WTC11 (cell line): ENCODE data around the gene ABI3. TPM values are rescaled to one million over a fixed set of nuclear protein-coding genes. Genes with fewer than 3 reads are reported as not detected.
"Not testable (repeated sequence)": the region's sequence is repeated elsewhere in the genome, so short reads cannot be mapped to it uniquely, and the experiment has no call there.

Experiments
- ATAC-seq: fragments of 200-7000 bp; cut with Tn5 transposase; 2 replicates; pipeline ENCODE4 v1.10.0; 2021; ENCODE audit warnings: mild to moderate bottlenecking, moderate library complexity
- CTCF ChIA-PET: fragments of 300-600 bp; sonication (Branson Sonifier 250); formaldehyde crosslinking; loops from one replicate; lab custom pipeline; 2021; ENCODE audit warnings: antibody characterized with exemption; lab: Charles Lee
- POLR2A ChIA-PET: fragments of 350-600 bp; sonication (Branson Sonifier 250); formaldehyde crosslinking; loops from one replicate; lab custom pipeline; 2021; ENCODE audit warnings: antibody characterized with exemption; lab: Charles Lee
- DNase-seq: peaks from one replicate; pipeline ENCODE4 v3.0.0; 2021; ENCODE audit warnings: low spot score
- H3K27ac Mint-ChIP-seq: 2 replicates; pipeline ENCODE4 v1.8.0; 2021; ENCODE audit warnings: mixed read lengths
- H3K27me3 Mint-ChIP-seq: 2 replicates; pipeline ENCODE4 v1.8.0; 2021; ENCODE audit warnings: low read depth, mild to moderate bottlenecking, moderate library complexity, mixed read lengths
- H3K36me3 Mint-ChIP-seq: 2 replicates; pipeline ENCODE4 v1.8.0; 2021; ENCODE audit warnings: mixed read lengths
- H3K4me1 Mint-ChIP-seq: 2 replicates; pipeline ENCODE4 v1.8.0; 2022; ENCODE audit warnings: mixed read lengths
- H3K4me3 Mint-ChIP-seq: 2 replicates; pipeline ENCODE4 v1.8.0; 2021; ENCODE audit warnings: mild to moderate bottlenecking, moderate library complexity, mixed read lengths
- H3K9me3 Mint-ChIP-seq: 2 replicates; pipeline ENCODE4 v1.8.0; 2021; ENCODE audit warnings: mixed read lengths
- ATF2 ChIP-seq: sonication (generic); formaldehyde crosslinking; IDR thresholded peaks from 2 replicates; pipeline ENCODE4 v1.8.1; 2022; ENCODE audit warnings: low read depth, missing genetic modification reagents, borderline replicate concordance
- ATF6 ChIP-seq: sonication (generic); formaldehyde crosslinking; IDR thresholded peaks from 2 replicates; pipeline ENCODE4 v1.8.1; 2023; ENCODE audit warnings: mild to moderate bottlenecking, missing genetic modification reagents
- FOXP1 ChIP-seq: sonication (generic); formaldehyde crosslinking; IDR thresholded peaks from 2 replicates; pipeline ENCODE4 v1.8.0; 2022; ENCODE audit warnings: missing genetic modification reagents, mild to moderate bottlenecking, moderate library complexity, borderline replicate concordance
- MYBL2 ChIP-seq: sonication (generic); formaldehyde crosslinking; IDR thresholded peaks from 2 replicates; pipeline ENCODE4 v1.8.1; 2023; ENCODE audit warnings: mild to moderate bottlenecking, moderate library complexity, missing genetic modification reagents
- SMAD4 ChIP-seq: sonication (generic); formaldehyde crosslinking; IDR thresholded peaks from 2 replicates; pipeline ENCODE4 v1.8.0; 2022; ENCODE audit warnings: mild to moderate bottlenecking, missing genetic modification reagents
- ZNF232 ChIP-seq: sonication (generic); formaldehyde crosslinking; IDR thresholded peaks from 2 replicates; pipeline ENCODE4 v1.8.0; 2022; ENCODE audit warnings: mild to moderate bottlenecking, missing genetic modification reagents
- ZNF396 ChIP-seq: fragments of 250-450 bp; sonication (Bioruptor Pico); IDR thresholded peaks from 2 replicates; pipeline ENCODE4 v1.8.0; 2021; ENCODE audit warnings: mild to moderate bottlenecking, moderate library complexity, borderline replicate concordance
- total RNA-seq: library from RNA; stranded (reverse); gene quantifications from 3 replicates; pipeline ENCODE4 v1.2.3, GENCODE V29; 2021
- TF ChIP-seq, protein P1 (sequence below): sonication (generic); formaldehyde crosslinking; IDR thresholded peaks from 2 replicates; pipeline ENCODE4 v1.8.1; 2022; ENCODE audit warnings: mild to moderate bottlenecking, missing genetic modification reagents, moderate library complexity, borderline replicate concordance
- TF ChIP-seq, protein P2 (sequence below): sonication (generic); formaldehyde crosslinking; conservative IDR thresholded peaks from 2 replicates; pipeline ENCODE4 v1.8.1; 2023; ENCODE audit warnings: mild to moderate bottlenecking, low read depth, missing genetic modification reagents, moderate library complexity
- TF ChIP-seq, protein P3 (sequence below): sonication (generic); formaldehyde crosslinking; IDR thresholded peaks from 2 replicates; pipeline ENCODE4 v1.8.1; 2023; ENCODE audit warnings: mild to moderate bottlenecking, missing genetic modification reagents, borderline replicate concordance

Gene ABI3
- total RNA-seq, 1 experiment from 2014 or later, result 1.5 TPM

DNA sequence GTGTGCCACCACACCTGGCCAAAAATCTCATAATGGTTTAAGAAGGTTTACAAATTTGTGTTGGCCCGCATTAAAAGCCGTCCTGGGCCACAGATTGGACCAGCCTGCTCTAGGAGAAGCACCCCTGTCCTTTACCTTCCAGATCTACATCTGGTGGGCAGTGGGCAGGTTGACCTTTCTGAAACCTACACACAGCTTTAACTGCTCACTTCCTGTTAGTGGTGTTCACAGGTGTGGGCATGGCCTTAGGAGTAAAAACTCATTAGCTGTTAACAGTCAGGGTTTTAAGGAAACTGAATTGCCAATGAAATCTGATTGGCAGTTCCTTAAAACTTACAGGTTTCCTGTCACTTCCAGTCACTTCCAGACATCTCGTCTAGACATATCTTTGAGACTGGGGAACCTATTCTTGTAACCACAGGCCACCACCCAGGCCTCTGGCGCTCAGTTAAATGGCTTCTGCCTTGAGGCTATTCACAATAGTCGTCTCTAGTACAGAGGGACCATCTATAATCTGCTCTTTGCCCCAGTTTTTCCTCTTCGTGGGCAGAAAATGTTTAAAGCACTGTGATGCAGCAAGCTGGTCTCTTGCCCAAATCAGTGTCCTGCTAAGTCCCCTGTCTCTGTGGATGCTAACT is 29.4 kb upstream of the ABI3 start (continued):
- TF ChIP-seq, protein P1, sequence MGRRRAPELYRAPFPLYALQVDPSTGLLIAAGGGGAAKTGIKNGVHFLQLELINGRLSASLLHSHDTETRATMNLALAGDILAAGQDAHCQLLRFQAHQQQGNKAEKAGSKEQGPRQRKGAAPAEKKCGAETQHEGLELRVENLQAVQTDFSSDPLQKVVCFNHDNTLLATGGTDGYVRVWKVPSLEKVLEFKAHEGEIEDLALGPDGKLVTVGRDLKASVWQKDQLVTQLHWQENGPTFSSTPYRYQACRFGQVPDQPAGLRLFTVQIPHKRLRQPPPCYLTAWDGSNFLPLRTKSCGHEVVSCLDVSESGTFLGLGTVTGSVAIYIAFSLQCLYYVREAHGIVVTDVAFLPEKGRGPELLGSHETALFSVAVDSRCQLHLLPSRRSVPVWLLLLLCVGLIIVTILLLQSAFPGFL (CRISPR knock-in tag), result no peak
- TF ChIP-seq, all 79 proteins: peak for 0

GRCh38 chr17:49183341-49183740 is 27.2 kb upstream of the ABI3 start:
- Mint-ChIP-seq H3K27ac (no peak overlapping the region), H3K36me3 (peaks cover 21% of the 10 kb centered on the region), H3K27me3 (no peaks in the 10 kb centered on the region; the same call in 1 of the 2 replicates), H3K9me3 (peaks cover 29% of the 10 kb centered on the region), H3K4me3 (no peak overlapping the region), H3K4me1 (no peaks in the 10 kb centered on the region)
- no peak for TF ChIP-seq ZNF396 (CRISPR knock-in tag)
- TF ChIP-seq, protein P2, sequence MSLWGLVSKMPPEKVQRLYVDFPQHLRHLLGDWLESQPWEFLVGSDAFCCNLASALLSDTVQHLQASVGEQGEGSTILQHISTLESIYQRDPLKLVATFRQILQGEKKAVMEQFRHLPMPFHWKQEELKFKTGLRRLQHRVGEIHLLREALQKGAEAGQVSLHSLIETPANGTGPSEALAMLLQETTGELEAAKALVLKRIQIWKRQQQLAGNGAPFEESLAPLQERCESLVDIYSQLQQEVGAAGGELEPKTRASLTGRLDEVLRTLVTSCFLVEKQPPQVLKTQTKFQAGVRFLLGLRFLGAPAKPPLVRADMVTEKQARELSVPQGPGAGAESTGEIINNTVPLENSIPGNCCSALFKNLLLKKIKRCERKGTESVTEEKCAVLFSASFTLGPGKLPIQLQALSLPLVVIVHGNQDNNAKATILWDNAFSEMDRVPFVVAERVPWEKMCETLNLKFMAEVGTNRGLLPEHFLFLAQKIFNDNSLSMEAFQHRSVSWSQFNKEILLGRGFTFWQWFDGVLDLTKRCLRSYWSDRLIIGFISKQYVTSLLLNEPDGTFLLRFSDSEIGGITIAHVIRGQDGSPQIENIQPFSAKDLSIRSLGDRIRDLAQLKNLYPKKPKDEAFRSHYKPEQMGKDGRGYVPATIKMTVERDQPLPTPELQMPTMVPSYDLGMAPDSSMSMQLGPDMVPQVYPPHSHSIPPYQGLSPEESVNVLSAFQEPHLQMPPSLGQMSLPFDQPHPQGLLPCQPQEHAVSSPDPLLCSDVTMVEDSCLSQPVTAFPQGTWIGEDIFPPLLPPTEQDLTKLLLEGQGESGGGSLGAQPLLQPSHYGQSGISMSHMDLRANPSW, result no peak
- TF ChIP-seq MYBL2, result no peak
- no peak for TF ChIP-seq ZNF232
- TF ChIP-seq SMAD4 (CRISPR knock-in tag), result no peak
- TF ChIP-seq ATF2, result no peak
- CTCF ChIA-PET, result no interaction called here
- ATAC-seq (no peak), DNase-seq (no peak)
- POLR2A ChIA-PET, result no interaction called here

DNA sequence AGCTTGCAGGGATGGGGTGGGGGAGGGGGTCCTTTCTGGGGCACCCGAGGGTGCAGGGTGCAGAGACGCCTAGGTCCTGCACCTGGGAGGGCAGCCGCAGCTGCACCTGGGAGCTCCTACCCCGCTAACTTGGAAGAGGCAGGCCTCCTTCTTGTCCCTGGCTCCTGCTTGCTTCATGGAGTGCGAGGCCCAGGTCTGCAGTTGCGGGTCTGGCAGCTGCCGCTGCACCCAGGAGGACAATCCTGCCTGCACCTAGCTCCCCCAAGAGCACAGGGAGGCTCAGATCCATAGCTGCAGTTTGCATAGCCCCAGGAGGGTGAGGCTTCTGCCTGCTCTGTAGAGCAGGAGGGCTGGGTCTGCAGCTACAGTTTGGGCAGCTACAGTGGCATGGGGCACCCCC is 26.7 kb upstream of the ABI3 start:
- ChIA-PET POLR2A (no interaction called here), CTCF (no interaction called here)
- DNase-seq (no peak), ATAC-seq (no peak)
- no peak overlapping the region for H3K27ac Mint-ChIP-seq
- H3K4me1 Mint-ChIP-seq, result no peaks in the 10 kb centered on the region
- H3K36me3 Mint-ChIP-seq, result peaks cover 21% of the 10 kb centered on the region
- H3K27me3 Mint-ChIP-seq, result no peaks in the 10 kb centered on the region; the same call in 1 of the 2 replicates
- peaks cover 29% of the 10 kb centered on the region for H3K9me3 Mint-ChIP-seq
- no peak overlapping the region for H3K4me3 Mint-ChIP-seq
- TF ChIP-seq, protein P3, sequence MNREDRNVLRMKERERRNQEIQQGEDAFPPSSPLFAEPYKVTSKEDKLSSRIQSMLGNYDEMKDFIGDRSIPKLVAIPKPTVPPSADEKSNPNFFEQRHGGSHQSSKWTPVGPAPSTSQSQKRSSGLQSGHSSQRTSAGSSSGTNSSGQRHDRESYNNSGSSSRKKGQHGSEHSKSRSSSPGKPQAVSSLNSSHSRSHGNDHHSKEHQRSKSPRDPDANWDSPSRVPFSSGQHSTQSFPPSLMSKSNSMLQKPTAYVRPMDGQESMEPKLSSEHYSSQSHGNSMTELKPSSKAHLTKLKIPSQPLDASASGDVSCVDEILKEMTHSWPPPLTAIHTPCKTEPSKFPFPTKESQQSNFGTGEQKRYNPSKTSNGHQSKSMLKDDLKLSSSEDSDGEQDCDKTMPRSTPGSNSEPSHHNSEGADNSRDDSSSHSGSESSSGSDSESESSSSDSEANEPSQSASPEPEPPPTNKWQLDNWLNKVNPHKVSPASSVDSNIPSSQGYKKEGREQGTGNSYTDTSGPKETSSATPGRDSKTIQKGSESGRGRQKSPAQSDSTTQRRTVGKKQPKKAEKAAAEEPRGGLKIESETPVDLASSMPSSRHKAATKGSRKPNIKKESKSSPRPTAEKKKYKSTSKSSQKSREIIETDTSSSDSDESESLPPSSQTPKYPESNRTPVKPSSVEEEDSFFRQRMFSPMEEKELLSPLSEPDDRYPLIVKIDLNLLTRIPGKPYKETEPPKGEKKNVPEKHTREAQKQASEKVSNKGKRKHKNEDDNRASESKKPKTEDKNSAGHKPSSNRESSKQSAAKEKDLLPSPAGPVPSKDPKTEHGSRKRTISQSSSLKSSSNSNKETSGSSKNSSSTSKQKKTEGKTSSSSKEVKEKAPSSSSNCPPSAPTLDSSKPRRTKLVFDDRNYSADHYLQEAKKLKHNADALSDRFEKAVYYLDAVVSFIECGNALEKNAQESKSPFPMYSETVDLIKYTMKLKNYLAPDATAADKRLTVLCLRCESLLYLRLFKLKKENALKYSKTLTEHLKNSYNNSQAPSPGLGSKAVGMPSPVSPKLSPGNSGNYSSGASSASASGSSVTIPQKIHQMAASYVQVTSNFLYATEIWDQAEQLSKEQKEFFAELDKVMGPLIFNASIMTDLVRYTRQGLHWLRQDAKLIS (CRISPR knock-in tag), result no peak
- no peak for TF ChIP-seq FOXP1 (CRISPR knock-in tag)
- TF ChIP-seq, protein P1 (CRISPR knock-in tag), result no peak
- no peak for TF ChIP-seq ATF6 (CRISPR knock-in tag)

DNA sequence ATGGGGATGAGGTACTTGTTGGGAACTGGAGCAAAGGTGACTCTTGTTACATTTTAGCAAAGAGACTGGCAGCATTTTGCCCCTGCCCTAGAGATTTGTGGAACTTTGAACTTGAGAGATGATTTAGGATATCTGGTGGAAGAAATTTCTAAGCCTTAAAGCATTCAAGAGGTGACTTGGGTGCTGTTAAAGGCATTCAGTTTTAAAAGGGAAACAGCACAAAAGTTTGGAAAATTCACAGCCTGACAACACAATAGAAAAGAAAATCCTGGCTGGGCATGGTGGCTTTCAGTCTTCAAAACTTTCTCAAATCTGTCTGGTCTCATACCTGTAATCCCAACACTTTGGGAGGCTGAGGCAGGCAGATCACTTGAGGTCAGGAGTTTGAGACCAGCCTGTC is 26.0 kb upstream of the ABI3 start:
- H3K36me3 Mint-ChIP-seq, result peaks cover 21% of the 10 kb centered on the region
- H3K27me3 Mint-ChIP-seq, ATAC-seq, H3K4me1 Mint-ChIP-seq, POLR2A ChIA-PET, H3K27ac Mint-ChIP-seq, DNase-seq, H3K4me3 Mint-ChIP-seq, CTCF ChIA-PET: not testable (repeated sequence)
- H3K9me3 Mint-ChIP-seq, result peaks cover 29% of the 10 kb centered on the region

DNA sequence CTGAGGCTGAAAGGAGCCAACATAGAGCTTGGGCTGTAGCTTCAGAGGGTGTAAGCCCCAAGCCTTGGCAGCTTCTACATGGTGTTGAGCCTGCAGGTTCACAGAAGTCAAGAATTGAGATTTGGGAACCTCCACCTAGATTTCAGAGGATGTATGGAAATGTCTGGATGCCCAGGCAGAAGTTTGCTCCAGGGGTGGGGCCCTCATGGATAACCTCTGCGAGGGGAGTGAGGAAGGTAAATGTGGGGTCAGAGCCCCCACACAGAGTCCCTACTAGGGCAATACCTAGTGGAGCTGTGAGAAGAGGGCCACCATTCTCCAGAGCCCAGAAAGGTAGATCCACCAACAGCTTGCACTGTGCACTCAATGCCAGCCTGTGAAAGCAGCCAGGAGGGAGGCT is 25.1 kb upstream of the ABI3 start:
- H3K4me1 Mint-ChIP-seq, DNase-seq, ATAC-seq, H3K27me3 Mint-ChIP-seq, H3K27ac Mint-ChIP-seq, CTCF ChIA-PET, POLR2A ChIA-PET, H3K4me3 Mint-ChIP-seq: not testable (repeated sequence)
- peaks cover 21% of the 10 kb centered on the region for H3K36me3 Mint-ChIP-seq
- H3K9me3 Mint-ChIP-seq, result peaks cover 29% of the 10 kb centered on the region
